GM13977 (cell line): Measurements from ENCODE around the gene PRR9.

Source experiments
- DNase-seq: peaks from one replicate; pipeline ENCODE4 v3.0.0; 2012; ENCODE audit warnings: low spot score
- in situ Hi-C: fragments of 300-500 bp; cut with MboI; formaldehyde crosslinking; loops from one replicate; pipeline ENCODE4 v1.12.0; 2022; ENCODE audit warnings: low sequenced_read_pairs, low pct_unique_long_range_greater_than_20kb, mixed read lengths, inconsistent platforms; ENCODE audit not compliant: unreplicated experiment
- TF ChIP-seq, protein P1 (sequence below): IDR thresholded peaks from 2 replicates; pipeline ENCODE4 v1.5.1; 2012; ENCODE audit warnings: mild to moderate bottlenecking, control low read depth; ENCODE audit not compliant: insufficient read depth; ENCODE audit errors: extremely low read depth, missing control alignments

Gene PRR9

DNA sequence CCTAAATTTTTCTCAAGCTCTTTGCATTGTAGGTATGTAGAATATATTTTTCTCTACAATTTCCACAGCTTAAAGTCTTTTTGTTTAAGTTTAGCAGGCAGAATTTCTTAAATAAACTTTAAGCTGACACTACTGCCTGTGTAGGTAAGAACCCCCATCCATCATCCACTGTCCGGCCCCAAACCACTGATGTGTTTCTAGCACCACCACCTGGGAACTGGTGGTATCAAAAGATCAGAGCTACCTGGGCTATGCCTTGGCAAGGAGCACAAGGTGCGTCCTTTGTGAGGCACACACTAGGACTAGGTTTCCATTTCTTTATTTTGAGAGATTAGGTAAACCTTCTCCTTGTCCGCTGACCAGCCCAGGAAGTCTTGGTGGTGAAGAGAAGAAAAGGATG is 24.7 kb upstream of the PRR9 start:
- in situ Hi-C loops = no loop called here
- TF ChIP-seq, protein P1, sequence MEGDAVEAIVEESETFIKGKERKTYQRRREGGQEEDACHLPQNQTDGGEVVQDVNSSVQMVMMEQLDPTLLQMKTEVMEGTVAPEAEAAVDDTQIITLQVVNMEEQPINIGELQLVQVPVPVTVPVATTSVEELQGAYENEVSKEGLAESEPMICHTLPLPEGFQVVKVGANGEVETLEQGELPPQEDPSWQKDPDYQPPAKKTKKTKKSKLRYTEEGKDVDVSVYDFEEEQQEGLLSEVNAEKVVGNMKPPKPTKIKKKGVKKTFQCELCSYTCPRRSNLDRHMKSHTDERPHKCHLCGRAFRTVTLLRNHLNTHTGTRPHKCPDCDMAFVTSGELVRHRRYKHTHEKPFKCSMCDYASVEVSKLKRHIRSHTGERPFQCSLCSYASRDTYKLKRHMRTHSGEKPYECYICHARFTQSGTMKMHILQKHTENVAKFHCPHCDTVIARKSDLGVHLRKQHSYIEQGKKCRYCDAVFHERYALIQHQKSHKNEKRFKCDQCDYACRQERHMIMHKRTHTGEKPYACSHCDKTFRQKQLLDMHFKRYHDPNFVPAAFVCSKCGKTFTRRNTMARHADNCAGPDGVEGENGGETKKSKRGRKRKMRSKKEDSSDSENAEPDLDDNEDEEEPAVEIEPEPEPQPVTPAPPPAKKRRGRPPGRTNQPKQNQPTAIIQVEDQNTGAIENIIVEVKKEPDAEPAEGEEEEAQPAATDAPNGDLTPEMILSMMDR = peak; percentile 46
- DNase-seq = no peak

DNA sequence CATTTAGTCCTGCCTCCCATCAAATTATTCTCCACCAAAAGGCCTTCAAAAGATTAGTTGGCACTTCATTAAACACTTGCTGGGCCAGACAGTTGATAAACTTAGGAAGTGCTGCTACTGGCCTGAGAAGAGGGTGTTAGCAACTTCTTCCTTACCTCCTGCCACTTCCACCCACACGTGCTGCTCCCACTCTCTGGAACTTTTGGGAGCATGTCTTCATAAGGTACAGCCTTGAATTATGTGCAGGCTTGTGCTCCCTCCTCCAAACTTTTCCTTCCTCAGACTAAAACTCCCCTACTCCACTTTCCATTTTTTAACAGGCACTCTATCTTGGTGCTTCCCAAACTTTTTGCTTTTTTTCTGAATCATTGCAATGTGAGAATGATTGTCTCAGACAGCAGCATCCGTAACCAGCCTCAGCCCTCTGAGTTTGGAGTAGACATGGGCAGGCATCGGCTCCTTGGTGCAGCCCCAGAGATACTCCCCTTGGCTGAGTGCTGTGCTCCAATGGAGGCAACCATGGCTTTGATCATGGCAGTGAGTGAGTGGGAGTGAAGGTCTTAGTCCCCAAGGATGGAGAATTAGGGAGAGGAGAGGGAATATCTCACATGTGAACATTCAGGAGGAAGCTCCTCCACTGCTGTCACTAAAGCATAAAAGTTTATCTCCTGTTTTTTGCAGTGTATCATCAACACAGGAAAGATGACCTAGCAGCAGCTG is 22.9 kb upstream of the PRR9 start:
- DNase-seq = no peak
- TF ChIP-seq, protein P1 = no peak
- in situ Hi-C loops = no loop called here

DNA sequence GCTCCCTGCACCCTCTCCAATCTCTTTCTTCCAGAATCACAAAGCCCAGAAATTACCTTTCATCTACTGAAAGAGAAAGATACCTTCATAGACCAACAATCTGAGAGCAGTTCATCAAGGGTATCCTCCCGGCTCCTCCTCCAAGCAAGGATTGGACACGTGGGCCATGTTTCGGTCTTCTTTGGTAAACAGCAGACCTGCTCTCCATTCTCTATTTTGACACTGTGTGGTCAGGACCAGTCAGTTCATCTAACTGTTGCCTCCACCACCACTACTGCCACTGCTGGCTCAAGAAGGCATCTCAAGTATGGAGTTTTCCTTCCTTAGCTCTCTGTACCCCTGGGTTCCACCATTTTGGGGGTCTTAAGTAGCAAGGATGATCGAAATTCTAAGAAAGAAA is 22.2 kb upstream of the PRR9 start:
- no peak for DNase-seq
- TF ChIP-seq, protein P1 = no peak
- in situ Hi-C loops = no loop called here

DNA sequence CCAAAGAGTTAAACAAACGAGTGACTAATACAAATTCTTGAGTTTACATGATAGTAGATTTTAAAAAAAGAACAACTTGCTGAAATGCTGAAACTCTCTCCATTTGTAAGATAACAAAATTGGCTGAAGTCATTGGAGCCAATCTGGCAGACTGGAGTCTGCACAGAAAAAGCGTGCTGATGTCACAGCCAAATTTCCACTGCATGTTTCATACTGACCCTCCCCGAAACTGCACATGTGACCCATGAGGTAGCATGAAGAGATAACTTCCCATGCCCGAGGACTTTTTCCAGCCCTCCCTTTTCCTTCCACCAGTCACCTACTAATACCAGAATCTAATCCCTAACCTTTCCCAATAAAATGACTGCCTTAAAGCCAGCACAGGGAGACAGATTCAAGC is 15.4 kb upstream of the PRR9 start:
- in situ Hi-C loops = no loop called here
- DNase-seq = no peak
- TF ChIP-seq, protein P1 = no peak

DNA sequence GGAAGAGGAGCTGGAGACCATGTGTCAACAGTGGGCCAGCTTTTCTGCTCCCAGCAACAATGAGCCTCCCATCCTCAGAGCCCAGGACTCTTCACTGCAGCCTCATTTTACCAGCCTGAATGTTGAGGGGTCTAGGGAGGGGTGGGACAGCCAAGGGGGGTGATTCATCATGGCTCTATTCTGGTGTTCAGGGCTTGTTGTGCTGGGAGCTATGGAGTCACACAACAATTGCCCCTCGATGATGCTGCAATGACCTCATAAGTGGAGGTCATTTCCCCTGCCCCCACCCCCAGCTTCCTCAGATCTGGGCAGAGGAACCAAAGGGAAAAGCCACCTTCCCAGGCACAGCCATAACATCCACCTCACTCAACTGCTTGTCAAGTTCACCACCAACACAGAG is 14.3 kb upstream of the PRR9 start, which contains the start of gene LELP1:
TSS of gene LELP1 (plus strand) at position 301 of the 400 bp plus-strand sequence. CDS start 1,278 bp downstream, outside the sequence.
- DNase-seq = no peak
- TF ChIP-seq, protein P1 = no peak
- in situ Hi-C loops = no loop called here

DNA sequence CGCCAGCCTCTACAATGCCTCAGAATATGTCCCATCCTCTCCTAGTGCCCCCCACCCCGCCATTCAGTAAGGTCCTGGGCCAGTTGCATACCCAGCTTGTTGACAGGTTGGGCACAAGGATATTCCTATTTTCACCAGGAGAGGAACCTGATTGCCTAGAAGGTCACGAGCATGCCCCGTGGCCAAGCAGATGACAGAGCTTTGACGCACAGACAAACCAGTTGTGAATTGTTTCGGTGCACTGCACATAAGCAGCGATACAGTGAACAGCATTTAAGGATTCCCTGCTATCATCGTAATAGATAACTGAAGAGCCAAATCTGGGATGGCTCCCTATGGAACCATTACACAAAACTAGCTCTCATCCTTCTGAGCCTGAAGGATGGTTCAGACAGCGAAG is 10.8 kb upstream of the PRR9 start:
- DNase-seq = no peak
- in situ Hi-C loops = no loop called here
- TF ChIP-seq, protein P1 = no peak
